Measurements from ENCODE around the gene SPDYE5.

- TF ChIP-seq, protein P1, sequence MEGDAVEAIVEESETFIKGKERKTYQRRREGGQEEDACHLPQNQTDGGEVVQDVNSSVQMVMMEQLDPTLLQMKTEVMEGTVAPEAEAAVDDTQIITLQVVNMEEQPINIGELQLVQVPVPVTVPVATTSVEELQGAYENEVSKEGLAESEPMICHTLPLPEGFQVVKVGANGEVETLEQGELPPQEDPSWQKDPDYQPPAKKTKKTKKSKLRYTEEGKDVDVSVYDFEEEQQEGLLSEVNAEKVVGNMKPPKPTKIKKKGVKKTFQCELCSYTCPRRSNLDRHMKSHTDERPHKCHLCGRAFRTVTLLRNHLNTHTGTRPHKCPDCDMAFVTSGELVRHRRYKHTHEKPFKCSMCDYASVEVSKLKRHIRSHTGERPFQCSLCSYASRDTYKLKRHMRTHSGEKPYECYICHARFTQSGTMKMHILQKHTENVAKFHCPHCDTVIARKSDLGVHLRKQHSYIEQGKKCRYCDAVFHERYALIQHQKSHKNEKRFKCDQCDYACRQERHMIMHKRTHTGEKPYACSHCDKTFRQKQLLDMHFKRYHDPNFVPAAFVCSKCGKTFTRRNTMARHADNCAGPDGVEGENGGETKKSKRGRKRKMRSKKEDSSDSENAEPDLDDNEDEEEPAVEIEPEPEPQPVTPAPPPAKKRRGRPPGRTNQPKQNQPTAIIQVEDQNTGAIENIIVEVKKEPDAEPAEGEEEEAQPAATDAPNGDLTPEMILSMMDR (IDR thresholded peaks at IDR 0.05; ENCODE audit: insufficient read depth, low read depth, low read length) = no peak
- TF ChIP-seq EZH2 (IDR thresholded peaks at IDR 0.05; ENCODE audit: insufficient read depth, low read length) = no peak
Measured at GRCh38 chr7:75536491-75536890, 44.4 kb downstream of the SPDYE5 start.
